NOMO-1 treated with dmso at 0.1 percent for 144 hours (cell line): Measurements from ENCODE around the gene CLDN9.
A peak's percentile ranks its signal among the peaks of the same experiment; 100 is the strongest.

Experiments
- DNase-seq: peaks from one replicate; lab custom pipeline; 2025; ENCODE audit not compliant: unreplicated experiment; lab: John Stamatoyannopoulos, UW

CLDN9 gene

DNA sequence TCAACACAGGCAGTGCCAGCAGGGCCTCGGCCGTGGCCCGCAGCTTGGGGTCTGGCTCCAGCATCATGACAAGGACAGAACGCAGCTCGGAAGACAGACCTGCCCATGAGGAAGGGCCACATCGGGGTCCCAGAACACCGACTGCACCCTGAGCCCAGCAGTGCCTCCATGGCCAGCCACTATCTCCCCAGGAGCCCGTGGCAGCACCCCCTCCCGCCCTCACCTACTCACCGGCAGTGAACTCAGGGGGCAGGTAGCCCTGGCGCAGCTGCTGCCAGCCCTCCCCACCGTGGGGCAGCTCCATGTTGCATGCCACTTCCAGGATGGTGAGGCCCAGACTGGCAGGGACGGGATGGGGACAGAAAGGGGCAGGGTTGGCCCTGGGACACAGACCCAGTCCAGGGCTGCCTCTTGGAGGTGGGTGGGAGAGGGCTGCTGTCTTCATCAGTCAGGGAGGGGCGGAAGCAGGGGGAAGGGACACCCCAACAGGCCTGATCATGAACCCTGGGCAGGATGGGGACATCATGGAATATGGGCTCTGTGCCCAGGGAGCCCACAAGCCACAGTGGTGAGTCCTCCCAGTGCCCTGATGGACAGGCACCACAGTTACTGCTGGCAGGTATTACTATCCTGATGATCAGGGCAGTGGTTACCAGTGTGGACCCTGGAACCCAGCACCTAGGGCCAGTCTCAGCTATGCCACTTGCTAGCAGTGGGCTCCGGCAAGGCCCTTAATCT, 38.2 kb upstream of the CLDN9 start:
- DNase-seq = no peak

DNA sequence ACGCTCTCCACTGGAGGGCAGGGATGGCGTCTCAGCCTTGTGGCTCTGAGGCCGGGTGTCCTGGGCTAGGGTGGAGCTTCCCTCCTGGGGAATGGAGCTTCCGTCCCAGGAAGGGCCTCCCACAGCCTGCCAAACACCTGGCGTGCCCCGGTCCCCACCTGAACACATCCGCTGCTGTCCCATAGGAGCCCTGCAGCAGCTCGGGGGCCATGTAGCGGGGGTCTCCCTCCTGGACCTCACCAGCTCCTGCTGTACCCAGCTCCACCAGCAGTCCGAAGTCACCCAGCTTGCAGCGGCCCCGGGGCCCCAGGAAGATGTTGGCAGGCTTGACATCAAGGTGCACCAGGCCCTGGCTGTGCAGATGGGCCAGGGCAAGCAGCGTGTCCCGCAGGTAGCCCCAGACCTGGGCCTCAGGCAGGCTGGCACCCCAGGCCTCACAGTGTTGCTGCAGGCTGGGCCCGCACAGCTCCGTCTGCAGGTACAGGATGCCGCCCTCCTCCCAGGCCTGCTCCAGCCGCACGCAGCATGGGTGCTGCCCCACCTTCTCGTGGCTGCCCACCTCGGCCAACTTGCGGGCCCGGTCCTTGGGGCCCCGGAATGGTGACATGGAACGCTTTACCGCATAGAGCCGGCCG, 37.4 kb upstream of the CLDN9 start:
- DNase-seq = no peak

DNA sequence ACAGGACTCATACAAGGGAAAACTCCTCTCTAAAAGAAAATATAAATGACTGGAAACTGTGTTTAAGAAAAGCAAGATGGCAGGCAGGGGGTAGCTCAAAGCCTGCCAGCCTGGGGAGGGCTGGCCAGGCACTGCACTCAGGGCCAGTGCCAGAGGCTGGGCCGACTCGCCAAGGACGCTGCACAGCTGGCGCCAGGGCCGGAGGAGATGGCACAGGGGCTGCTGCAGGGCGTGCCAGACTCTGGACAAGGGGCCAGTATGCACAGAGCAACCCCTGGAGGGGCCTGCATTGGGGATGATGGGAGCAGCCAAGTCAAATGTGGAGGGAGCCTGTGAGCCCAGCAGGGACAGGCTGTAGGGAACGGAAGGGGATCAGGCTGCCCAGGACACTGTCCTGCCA, 36.5 kb upstream of the CLDN9 start:
- no peak for DNase-seq

DNA sequence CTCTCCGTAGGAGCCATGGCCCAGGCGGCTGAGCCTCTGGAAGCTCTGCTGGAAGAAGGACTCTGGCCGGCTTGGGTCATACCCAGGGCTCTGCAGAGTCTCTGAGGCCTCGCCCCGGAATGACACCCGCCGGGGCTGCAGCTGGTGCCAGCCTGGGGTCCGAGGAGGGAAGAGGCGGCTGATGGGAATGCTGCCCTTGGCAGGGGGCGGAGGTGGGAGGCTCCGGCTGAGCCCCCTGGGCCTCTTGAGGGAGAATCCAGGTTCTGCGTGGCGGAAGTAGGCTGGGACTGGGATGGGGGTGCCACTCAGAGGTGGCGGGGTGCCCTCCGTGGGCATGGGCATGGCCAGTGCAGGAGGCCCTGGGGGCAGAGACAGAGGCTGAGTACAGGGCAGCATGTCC, 36.0 kb upstream of the CLDN9 start:
- no peak for DNase-seq

DNA sequence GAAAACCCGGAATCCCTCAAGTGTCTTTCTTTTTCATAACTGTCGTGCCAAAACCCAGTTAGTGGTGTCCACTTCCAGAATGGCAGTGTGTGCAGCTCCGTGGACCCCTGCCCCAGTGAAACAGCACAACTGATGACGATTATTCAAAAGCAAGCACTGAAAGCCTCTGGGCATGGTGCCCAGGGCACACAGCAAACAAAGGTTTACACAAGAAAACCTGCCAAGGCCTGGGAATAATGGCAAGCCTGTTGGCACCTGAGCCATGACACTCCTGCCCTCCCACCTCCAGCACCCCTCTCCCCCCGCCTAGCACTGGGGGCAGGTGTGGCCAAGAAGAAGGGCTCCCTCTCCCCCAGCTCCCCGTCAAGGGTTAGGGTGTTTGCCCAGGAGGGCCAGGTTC, 35.3 kb upstream of the CLDN9 start:
- DNase-seq = no peak

DNA sequence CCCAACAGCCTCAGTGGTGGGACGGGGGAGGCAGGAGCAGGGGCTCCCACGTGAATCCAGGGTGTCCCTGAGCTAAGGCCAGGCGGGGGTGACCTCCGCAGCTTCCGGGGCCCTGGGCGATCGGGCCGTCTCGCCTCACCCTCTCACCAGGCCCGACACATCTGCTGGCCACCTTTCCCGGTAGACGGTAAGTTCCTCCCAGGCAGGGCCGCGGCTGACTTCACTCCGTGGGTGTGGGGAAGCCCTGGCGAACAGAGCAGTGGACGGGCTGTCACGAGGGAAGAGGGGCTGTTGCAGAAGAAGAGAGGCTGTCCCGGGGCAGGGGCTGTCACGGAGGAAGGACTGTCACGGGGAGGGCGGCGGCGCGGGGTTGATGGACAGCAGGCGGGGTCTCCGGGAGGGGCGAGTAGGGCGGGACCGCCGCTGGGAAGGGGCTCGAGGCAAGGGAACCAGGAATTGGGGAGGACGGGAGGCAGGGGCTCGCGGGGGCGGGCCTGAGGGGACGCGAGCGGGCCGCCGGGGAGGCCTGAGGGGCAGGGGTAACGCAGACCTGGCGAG, 33.0 kb upstream of the CLDN9 start:
- DNase-seq = no peak

DNA sequence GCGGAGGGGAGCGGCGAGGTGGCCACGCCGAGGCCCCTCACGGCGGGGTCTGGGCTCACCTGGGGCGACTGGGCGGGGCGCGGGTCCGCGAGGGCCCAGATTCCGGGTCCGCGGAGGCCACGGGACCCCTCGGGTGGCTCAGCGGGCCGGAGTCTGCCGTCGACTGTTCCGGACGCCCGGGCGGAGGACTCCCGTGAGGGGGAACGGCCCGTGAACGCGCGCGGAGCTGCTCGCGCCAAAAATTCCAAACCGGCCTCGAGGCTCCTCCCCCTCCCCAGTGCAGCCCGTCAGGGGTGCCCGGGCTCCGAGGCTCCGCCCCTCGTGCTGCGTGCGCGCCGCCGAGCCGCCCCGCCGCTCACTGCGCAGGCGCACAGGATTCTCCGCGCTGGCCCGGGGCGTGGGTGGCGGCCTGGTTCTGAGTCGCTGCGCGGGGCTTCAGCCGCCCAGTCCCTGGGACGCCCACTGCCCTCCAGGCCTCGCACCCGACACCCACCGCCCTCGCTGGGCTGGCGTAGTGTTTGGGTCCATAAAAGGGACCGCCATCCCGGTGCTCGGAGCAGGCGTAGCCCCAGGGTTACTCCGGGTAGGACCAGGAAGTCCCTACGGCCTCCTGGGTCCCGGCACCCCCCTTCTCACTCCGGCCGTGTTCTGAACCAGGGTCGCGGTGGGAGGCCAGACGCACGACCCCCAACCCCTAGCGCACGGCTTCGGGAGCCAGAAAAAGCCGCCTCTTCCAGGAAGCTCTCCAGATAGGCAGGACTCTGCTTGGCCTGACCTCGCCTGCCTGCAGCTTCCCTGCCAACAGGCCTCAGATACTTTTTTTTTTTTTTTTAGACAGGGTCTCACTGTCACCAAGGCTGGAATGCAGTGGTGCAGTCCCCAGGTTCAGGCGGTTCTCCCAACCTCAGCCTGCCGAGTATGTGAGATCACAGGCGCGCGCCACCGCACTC, 32.2 kb upstream of the CLDN9 start, which contains the start of gene PKMYT1:
Gene PKMYT1, minus strand, starts transcription at position 220 of the 950 bp plus-strand sequence. CDS start 789 bp downstream, outside the sequence.
- peak; percentile 82 for DNase-seq

DNA sequence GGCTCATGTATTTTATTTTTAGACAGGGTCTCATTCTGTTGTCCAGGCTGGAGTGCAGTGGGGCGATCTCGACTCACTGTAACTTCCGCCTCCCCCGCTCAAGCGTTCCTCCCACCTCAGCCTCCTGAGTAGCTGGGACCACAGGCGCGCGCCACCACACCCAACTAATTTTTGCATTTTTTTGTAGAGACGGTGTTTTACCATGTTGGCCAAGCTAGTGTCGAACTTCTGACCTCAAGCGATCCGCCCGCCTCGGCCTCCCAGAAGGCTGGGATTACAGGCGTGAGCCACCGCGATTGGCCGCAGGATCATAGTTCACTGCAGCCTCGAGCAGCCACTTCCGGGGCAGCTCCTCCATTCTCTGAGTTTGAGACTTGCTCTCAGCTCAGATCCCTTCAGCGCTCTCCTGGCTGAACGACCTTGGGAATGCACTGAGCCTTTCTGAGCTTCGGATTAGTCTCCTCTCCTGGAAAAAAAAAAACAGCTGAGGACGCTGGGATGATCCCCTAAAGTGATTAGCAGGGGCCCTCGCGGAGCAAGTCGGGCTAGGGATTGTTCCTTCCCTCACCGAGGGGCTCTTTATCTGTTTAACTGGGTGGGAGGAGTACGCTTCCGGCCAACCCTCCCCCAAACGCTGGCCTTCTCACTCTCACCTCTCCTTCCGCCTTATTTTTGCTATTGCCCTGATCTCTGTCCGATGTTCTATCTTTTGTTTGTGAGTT, 31.4 kb upstream of the CLDN9 start:
- no peak for DNase-seq

DNA sequence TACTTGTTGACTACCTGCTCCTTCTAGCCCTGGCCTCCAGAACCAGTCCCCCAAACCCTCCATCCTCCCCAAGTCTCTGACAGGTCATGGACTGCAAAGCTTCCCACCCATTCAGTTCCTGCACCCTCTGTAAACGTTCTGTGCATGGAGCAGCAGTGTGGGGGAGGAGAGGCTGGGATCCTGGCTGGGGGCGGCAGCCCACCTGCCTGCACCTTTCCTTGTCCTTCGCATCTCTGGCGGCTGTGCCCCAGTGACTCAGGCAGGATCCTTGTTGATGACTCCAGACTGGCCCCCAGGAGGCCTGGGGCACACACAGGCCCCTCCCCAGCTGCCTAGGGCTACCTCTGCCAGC, 30.8 kb upstream of the CLDN9 start:
- no peak for DNase-seq

DNA sequence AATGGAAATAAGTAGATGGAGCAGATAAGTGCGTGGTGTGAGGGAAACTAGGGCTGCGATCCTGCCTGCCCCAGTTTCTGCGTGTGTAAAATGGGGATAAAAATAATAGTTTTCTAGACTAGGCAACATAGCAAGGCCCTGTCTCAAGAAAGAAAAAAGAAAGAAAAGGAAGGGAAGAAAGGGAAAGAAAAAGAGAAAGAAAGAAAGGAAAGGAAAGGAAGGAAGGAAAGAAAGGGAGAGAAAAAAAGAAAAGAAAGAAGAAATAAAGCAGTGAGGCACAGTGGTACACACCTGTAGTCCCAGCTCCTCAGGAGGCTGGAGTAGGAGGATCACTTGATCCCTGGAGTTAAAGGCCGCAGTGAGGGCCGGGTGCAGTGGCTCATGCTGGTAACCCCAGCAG, 30.3 kb upstream of the CLDN9 start:
- DNase-seq = no peak

DNA sequence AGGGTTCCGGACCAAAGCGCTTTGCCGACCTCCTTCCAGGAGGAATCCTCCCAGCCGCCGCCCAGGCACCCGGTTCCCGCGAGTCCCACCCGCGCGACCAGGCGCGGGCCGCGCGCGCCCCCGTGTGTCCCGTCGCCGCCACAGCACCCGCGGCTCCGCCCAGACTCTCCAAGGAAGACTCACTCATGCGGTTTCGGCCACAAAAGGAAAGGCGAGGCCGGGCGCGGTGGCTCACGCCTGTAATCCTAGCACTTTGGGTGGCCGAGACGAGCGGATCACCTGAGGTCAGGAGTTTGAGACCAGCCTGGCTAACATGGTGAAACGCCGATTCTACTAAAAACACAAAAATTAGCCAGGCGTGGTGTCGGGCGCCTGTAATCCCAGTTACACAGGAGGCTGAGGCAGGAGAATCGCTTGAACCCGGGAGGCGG, 29.0 kb upstream of the CLDN9 start:
- peak; percentile 61 for DNase-seq

DNA sequence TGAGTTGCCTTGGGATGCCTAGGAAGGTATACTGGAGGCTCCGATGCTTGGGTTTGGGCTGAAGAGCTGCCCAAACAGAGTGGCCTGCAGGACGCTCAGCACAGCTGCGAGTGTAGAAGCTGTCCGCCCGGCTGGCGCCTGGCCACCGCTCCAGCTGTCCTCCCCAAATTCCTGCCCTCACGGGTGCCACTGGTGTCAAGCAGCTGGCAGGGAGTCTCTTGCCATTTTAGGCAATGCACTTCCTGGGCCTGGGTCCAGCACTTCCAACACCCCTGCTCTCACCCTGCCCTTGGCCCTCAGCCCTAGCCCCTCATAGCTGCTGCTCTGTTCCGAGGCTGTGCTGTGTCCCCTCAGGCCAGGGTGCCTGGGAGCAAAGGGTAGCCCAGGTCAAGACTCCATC, 27.3 kb upstream of the CLDN9 start:
- no peak for DNase-seq

DNA sequence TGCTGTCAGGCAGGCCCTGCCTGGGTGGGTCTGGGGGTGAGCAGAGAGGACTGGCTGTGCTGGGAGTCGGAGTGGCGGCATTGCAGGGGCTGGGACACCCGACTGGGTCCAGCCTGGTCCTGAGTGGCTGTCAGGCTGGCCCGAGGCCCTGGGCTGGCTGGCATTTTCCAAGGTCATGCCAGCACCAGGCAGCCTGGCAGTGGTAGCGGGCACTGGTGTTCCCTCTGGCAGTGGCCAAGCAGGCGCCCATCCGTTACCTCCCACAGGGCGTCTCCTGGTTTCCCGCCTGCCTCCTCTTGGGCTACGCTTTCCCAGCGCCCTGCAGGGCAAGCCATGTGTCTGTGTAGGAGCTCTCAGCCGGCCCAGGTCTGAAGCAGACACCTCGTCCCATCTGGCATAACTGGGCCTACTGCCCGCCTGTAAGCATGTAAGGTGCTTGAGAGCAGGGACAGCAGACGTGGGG, 26.8 kb upstream of the CLDN9 start:
- no peak for DNase-seq

DNA sequence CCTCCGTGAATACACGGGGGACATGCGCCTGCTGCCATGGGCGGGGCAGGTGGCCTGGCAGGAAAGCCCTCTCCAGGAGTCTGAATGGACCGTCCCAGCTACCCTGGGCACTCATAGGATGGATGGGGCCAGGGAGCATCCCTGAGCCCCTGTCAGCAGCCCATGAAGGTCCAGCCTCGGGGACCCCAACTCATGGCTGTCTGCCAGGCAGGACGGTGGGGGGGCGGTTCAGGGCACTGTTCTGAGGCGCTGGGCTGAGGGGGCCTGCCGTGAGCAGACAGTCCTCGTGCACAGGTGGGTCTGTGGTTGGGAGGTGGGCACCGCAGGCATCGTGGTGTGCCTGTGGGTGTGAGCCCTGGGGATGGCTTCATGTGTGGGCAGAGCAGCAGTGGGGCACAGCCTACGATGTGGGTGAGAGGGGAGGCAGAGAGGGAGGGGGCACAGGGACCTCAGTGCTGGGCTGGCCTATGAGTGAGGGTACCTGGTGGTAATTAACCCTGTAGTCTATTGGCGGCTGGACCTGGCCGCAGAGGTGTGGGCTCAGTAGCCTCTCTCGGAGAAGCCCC, 26.0 kb upstream of the CLDN9 start:
- DNase-seq = no peak

DNA sequence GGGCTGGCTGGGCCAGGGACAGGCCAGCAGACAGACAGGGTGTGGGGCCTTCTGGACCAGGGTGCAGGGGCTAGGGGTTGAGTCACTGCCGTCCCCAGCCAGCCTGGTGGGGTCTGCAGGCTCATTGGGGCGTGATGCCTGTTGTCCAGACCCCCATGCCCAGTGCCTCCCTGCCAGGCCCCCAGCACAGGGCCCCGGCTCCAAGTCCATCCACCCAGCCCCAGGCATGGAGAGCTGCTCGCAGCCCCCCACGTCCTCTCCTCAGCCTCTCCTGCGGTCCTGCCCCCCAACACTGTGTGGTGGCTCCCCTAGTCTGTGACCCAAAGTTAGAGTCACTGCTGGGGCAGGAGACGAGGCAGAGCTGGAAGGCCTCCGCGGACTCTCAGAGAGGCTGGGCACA, 25.4 kb upstream of the CLDN9 start:
- no peak for DNase-seq

DNA sequence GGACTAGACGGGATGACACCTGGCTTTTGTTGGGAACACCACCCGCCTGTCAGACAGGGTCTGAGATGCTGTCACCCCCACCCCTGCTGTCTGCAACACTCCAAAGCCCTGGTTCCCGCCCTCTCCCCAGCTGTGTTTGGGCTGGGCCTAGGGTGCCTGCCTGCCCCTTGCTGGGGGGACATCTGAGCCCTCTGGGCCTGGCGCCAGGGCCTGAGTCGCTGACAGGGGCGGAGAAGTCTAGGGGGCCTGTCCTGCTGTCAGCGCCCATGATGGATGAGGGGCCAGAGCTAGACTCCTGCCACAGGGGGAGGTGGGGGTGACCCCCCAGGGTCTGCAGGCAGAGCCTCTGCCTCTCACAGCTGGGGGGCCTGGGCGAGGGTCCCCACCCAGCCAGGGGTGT, 24.9 kb upstream of the CLDN9 start:
- DNase-seq = no peak

DNA sequence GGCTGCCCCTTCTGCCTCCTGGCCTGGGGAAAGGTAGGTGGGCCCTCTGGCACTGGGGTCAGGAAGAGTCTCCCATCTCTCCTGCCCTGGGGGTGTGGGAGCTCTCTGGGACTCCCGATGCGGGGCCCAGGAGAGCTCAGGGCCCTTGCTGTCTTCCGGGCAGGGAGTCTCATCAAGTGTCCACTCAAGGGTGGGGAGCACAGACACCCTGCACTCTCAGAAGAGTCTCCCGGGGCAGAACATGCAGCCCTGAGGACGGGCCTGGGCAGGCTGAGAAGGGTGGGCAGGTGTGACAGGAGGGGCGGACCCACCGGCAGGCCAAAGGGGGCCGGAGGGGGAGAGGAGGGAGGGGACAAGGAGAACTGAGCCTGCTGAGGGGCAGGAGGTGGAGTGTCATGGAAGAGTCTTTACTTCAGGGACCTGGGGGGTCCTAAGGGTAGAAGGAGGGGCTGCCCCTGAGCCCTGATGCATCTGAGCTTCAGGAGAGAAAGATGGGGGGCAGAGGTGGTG, 24.1 kb upstream of the CLDN9 start:
- DNase-seq = no peak

DNA sequence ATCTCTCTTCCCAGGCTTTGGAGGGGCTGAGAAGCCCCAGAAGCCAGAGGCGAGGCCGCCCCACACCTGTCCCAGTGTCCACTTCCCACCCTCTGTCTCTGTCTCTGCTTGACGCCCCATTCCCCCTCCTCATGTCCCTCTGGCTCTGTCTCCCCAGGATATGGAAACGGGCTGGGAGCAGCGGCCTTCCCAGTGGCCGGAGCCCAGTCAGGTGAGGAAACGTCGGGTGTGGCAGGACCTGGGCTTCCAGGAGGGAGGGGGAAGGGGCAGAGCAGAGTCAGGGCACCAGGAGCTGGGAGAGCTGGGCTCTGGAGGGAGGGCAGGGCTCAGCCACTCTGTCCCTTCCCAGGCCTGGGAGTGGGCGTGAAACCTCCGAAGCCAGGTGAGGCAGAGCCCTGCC, 21.8 kb upstream of the CLDN9 start:
- DNase-seq = no peak

DNA sequence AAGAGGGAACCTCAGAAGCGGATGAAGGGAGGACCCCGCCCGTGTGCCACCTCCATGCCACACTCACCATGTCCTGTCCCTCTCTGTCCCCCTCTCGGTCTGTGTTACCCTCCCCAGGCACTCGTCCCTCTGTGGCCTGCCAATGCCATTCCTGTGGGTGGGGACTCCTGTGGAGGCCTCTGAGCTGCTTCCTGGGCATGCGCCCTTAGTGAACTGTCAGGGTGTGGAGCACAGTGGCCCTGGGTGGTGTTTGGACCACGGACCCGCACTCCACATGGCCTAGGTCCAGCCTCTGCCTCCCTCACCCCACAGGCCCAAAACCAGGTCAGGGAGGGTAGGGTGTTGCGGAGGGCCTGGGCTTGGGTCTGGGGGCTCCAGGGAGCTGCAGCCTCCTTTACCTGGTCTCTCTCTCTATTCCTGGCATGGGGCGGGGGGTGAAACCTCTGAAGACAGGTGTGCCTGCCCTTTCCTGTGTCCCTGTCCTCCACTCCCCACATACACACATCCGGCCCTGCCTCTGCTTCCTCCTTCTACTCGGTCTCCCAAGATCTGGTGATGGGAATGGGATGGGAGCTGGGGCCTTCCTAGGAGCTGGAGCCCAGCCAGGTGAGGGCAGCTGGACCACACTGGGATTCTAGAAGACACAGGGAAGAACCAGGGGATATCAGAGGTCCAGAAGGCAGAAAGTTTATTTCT, 21.0 kb upstream of the CLDN9 start:
- DNase-seq = no peak
